Stimulated activated naive CD8-positive, alpha-beta T cell treated with anti-CD3 and anti-CD28 coated beads, Interleukin-15, Interleukin-2, amounts not matched to agents 100 ng/mL and 50 ng/mL, for 24 hours (primary cell): ENCODE data around the gene GBF1.

Experiments used
- H3K27ac Mint-ChIP-seq: one replicate; pipeline ENCODE4 v1.8.0; 2021; ENCODE audit warnings: mild to moderate bottlenecking, mixed read lengths
- H3K27me3 Mint-ChIP-seq: one replicate; pipeline ENCODE4 v1.8.0; 2021; ENCODE audit warnings: mixed read lengths
- H3K36me3 Mint-ChIP-seq: one replicate; pipeline ENCODE4 v1.8.0; 2021; ENCODE audit warnings: low read depth, mixed read lengths
- H3K4me1 Mint-ChIP-seq: one replicate; pipeline ENCODE4 v1.8.0; 2021; ENCODE audit warnings: low read depth, mixed read lengths
- H3K4me3 Mint-ChIP-seq: one replicate; pipeline ENCODE4 v1.8.0; 2021; ENCODE audit warnings: mild to moderate bottlenecking, mixed read lengths
- H3K9me3 Mint-ChIP-seq: one replicate; pipeline ENCODE4 v1.8.0; 2021; ENCODE audit warnings: mixed read lengths

The GBF1 gene

DNA sequence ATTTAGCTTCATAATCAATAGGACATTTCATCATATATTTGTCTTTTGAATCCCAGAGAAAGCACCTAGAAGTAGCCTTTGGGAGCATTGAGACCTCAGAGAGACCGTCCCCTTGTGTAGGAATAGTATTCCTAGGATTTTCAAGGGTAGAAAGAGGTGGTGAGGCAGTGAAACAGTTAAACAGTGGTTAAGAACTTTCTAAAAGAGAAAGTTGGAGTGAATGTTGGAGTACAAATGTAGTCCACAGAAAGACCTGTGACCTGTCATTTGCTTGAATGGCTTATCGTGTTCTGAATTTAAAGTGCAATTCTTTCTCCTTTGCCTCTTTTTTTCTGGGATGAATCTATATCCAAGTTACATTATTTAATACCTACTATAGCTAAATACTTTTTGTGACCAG is 30.0 kb downstream of the GBF1 start:
- Mint-ChIP-seq H3K36me3 (peaks cover 19% of the 10 kb centered on the region), H3K27ac (no peak overlapping the region), H3K4me3 (no peak overlapping the region), H3K27me3 (no peaks in the 10 kb centered on the region), H3K4me1 (peaks cover 38% of the 10 kb centered on the region), H3K9me3 (no peaks in the 10 kb centered on the region)

DNA sequence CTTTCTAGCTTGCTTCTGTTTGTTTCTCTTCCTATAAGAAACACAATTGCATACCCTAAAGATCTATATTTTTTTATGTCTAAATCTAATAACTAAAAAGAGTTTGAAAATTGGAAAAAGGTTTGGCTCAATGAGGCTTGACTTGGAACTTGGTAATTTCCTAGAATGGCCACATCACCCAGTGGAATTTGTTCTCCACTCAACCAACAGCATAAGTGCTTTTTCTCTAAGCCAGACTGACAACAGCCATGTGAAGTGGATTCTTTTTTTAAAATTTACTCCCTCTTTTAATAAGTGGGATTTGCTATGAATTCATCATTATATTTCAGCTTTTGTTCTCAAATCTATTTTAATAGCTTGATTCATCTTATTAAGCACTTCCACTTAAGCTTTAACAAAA is 33.8 kb downstream of the GBF1 start:
- H3K27me3 Mint-ChIP-seq: no peaks in the 10 kb centered on the region
- H3K4me3 Mint-ChIP-seq: no peak overlapping the region
- H3K4me1 Mint-ChIP-seq: peaks cover 44% of the 10 kb centered on the region
- H3K27ac Mint-ChIP-seq: no peak overlapping the region
- H3K9me3 Mint-ChIP-seq: no peaks in the 10 kb centered on the region
- peaks cover 17% of the 10 kb centered on the region for H3K36me3 Mint-ChIP-seq

DNA sequence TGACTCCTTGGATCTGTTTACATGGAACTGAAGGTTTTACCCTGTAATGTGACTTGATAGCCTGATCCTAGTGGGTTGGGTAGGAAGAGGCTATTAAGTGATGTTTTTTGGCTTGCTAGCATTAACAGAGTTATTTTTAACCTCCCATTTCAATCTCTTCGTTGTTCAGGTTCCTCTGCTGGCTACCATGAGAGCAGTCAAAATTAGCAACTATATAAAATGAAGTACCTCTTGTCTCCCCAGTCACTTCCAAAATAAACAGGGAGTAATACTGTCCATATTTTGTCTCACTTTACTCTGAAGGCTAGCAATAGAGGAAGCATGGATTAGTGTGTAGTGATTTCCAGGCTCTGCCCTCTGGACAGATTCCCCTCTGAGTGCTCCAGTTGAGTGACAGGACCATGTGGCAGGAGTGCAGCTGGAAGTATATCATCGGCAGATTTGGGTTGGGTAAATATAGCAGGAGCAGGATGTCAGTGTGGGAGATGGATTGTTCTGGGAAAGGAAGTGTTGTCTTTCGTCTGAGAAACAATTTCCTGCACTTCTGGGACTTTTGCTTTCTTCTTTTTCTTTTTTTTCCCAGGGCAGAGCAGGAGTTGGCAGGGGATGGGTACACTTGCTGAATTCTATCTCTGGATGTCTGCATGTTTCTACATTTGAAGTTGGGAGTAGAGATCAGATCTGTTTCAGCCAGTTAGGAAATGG is 35.2 kb downstream of the GBF1 start:
- peaks cover 57% of the 10 kb centered on the region for H3K4me1 Mint-ChIP-seq

DNA sequence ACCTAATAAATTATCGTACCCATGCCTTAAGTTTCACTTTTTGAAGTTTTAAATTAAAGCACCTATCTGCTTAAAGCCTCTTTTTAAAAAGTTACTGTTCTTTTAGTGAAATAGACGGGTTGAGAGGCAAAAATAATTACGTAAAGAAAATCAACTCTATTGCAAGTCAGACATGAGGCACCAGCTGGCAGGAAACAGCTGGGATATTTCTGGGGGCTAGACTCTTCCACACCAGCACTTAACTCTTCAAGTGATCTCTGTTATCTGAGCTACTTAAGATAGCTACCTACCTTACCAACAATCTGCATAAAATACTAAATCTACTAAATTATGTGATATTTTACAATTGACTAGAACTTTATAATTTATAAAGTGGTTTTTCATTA is 35.8 kb downstream of the GBF1 start:
- H3K4me1 Mint-ChIP-seq: peaks cover 62% of the 10 kb centered on the region
- H3K27me3 Mint-ChIP-seq: no peaks in the 10 kb centered on the region
- no peak overlapping the region for H3K27ac Mint-ChIP-seq
- H3K9me3 Mint-ChIP-seq: no peaks in the 10 kb centered on the region
- H3K36me3 Mint-ChIP-seq: peaks cover 30% of the 10 kb centered on the region
- peak overlapping the region; percentile 28 for H3K4me3 Mint-ChIP-seq

More for the DNA sequence above, 35.2 kb downstream of the GBF1 start:
- no peaks in the 10 kb centered on the region for H3K9me3 Mint-ChIP-seq
- H3K27me3 Mint-ChIP-seq: no peaks in the 10 kb centered on the region
- H3K4me3 Mint-ChIP-seq: peak overlapping the region; percentile 28
- peak overlapping the region; percentile 78 for H3K27ac Mint-ChIP-seq
- H3K36me3 Mint-ChIP-seq: peaks cover 25% of the 10 kb centered on the region

DNA sequence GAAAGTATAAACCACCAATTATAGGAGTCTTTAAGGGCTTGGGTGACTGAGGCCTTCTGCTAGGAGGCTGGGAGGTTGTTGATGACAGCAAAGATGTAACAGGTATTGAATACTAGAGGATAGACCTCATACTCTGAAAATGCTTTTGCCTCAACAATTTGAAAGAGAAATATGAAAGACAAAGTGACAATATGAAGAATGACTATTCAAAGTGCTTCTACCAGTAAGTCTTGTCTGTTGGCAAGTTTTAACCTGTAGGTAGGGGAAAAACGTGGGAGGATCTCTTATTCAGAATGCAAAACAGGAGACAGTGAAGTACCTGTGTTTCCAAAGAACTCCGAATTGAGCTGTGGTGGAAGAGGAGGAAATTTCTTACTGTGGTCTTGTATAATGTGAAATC is 38.2 kb downstream of the GBF1 start:
- peaks cover 41% of the 10 kb centered on the region for H3K36me3 Mint-ChIP-seq
- H3K27ac Mint-ChIP-seq: peak overlapping the region; percentile 54
- H3K9me3 Mint-ChIP-seq: no peaks in the 10 kb centered on the region
- peak overlapping the region; percentile 4 for H3K4me3 Mint-ChIP-seq
- H3K27me3 Mint-ChIP-seq: no peaks in the 10 kb centered on the region
- peaks cover 84% of the 10 kb centered on the region for H3K4me1 Mint-ChIP-seq

DNA sequence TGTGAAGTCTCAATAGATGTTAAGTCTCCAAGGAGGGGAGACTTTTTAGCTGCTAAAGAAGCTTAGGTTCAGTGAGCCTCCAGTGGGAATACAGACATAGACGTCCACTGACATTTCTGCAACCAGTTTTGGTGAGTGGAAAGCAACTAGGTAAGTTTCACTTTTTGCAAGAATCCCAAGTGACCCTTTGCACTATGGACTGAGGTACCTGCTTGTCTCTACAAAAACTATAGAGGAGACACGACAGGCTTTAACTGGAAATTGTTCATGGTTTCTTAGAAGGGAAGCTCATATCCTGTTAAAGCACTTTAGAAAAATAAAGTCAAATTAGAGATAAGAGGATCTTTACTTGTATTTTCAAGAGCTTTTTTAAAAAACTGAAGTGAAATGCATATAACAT is 38.6 kb downstream of the GBF1 start:
- Mint-ChIP-seq H3K27ac (peak overlapping the region; percentile 54), H3K4me1 (peaks cover 87% of the 10 kb centered on the region), H3K4me3 (peak overlapping the region; percentile 4), H3K9me3 (no peaks in the 10 kb centered on the region), H3K27me3 (no peaks in the 10 kb centered on the region), H3K36me3 (peaks cover 41% of the 10 kb centered on the region)

DNA sequence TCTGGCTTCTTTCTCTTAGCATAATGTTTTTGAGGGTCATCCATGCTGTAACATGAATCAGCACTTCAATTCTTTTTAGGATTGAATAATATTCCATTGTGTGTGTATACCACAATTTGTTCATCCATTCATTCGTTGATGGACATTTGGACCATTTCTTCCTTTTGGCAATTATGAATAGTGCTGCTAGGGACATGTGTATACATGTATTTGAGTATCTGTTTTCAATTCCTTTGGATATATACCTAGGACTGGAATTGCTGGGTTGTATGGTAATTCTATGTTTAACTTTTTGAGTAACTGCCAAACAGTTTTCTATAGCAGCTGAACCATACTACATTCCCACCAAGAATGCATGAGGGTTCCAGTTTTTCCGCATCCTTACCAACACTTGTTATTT is 39.2 kb downstream of the GBF1 start:
- H3K4me1 Mint-ChIP-seq: peaks cover 85% of the 10 kb centered on the region
- no peaks in the 10 kb centered on the region for H3K9me3 Mint-ChIP-seq
- peak overlapping the region; percentile 32 for H3K27ac Mint-ChIP-seq
- peaks cover 40% of the 10 kb centered on the region for H3K36me3 Mint-ChIP-seq
- no peak overlapping the region for H3K4me3 Mint-ChIP-seq
- no peaks in the 10 kb centered on the region for H3K27me3 Mint-ChIP-seq

DNA sequence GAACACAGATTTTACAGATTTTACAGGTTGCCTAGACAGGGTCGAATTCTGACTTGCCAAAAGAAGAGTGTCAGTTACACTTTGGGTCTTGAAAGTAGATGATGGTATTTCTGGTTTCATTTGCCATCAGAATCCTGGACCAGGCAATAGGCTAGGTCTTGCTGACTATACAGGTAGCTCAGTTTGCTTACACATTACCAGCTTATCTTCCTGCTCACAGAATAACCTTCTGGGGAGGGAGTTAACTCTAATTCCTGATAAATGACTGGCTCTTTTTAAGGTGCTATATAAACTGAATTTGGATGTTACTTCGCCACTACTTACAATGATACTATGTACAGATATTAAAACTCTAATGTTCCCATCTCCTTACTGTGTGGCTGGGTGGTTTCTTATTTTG is 39.8 kb downstream of the GBF1 start:
- Mint-ChIP-seq H3K9me3 (no peaks in the 10 kb centered on the region), H3K36me3 (peaks cover 35% of the 10 kb centered on the region), H3K27me3 (no peaks in the 10 kb centered on the region), H3K27ac (peak overlapping the region; percentile 50), H3K4me3 (no peak overlapping the region), H3K4me1 (peaks cover 79% of the 10 kb centered on the region)

DNA sequence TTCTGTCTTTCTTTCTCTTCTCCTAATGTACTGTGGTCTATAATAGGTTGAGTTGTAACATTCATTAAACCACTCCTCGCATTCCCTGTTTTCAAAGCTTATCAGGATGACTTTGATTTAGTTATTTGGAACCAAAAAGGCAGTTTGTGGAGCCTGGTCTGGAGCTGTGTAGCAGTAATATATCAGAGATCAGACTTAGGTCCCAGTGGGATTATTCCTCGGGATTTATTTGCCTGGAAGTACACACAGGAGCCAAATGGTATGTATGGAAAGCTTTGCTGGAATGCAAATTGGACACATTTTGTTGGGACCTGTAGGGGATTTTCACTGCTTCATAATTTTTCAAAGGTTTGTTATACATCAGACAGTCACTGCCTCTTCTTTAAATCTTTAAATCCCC is 40.9 kb downstream of the GBF1 start:
- Mint-ChIP-seq H3K36me3 (peaks cover 27% of the 10 kb centered on the region), H3K4me1 (peaks cover 73% of the 10 kb centered on the region), H3K9me3 (no peaks in the 10 kb centered on the region), H3K27ac (peak overlapping the region; percentile 12), H3K4me3 (no peak overlapping the region), H3K27me3 (no peaks in the 10 kb centered on the region)

DNA sequence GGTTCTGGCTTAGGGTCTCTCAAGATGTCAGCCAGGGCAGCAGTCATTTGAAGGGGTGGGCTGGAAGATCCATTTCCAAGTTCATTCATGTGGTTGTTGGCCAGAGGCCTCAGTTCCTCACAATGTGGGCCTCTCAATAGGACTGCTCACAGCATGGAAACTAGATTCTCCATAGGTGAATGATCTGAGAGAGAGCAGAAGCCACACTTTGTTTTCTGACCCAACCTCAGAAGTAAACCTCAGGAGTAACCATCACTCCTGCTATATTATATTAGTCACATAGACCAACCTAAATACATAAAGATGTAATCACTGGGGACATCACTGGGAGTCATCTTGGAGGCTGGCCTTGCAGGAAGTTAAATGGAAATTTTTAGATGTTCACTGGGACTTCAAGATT is 42.2 kb downstream of the GBF1 start:
- H3K4me3 Mint-ChIP-seq: no peak overlapping the region
- H3K27ac Mint-ChIP-seq: peak overlapping the region; percentile 75
- peaks cover 27% of the 10 kb centered on the region for H3K36me3 Mint-ChIP-seq
- H3K9me3 Mint-ChIP-seq: no peaks in the 10 kb centered on the region
- no peaks in the 10 kb centered on the region for H3K27me3 Mint-ChIP-seq
- H3K4me1 Mint-ChIP-seq: peaks cover 69% of the 10 kb centered on the region

DNA sequence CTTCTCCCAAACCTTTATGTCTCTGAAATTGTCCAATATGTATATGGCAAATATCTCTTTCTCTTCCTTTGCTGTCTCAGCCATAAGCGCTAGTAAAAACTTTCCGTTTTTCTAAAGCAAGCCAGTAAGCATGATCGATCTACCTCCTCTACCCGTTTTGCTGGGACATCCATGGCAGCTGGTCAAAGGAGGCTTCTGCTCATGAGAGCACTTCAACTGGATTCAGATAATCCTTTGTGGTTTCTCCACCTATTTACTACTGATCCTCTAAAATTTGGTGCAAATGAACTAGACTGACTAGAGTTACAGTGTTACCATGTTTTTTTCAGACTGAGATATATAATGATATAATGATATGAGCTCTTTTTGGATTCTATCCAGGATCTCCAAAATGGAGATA is 42.7 kb downstream of the GBF1 start:
- Mint-ChIP-seq H3K9me3 (no peaks in the 10 kb centered on the region), H3K36me3 (peaks cover 27% of the 10 kb centered on the region), H3K4me1 (peaks cover 64% of the 10 kb centered on the region), H3K4me3 (no peak overlapping the region), H3K27me3 (no peaks in the 10 kb centered on the region), H3K27ac (peak overlapping the region; percentile 75)

DNA sequence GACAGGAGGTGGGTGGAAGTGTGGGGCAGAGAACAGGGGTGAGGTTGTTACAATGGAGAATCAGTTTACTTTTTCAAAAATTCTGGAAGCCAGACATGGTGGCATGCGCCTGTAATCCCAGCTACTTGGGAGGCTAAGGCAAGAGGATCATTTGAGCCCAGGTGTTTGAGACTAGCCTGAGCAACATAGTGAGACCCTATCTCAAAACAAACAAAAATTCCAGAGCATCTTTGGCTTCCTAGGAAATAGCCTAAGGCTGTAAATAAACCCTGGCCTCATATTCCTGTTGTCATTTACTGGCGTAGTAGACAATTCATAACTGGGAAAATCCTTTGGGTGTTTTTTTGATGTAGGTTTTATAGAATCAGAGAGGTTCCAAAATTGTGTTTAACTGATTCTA is 44.0 kb downstream of the GBF1 start:
- Mint-ChIP-seq H3K4me1 (peaks cover 50% of the 10 kb centered on the region), H3K36me3 (peaks cover 27% of the 10 kb centered on the region), H3K27ac (peak overlapping the region; percentile 5), H3K4me3 (no peak overlapping the region), H3K27me3 (no peaks in the 10 kb centered on the region), H3K9me3 (no peaks in the 10 kb centered on the region)

DNA sequence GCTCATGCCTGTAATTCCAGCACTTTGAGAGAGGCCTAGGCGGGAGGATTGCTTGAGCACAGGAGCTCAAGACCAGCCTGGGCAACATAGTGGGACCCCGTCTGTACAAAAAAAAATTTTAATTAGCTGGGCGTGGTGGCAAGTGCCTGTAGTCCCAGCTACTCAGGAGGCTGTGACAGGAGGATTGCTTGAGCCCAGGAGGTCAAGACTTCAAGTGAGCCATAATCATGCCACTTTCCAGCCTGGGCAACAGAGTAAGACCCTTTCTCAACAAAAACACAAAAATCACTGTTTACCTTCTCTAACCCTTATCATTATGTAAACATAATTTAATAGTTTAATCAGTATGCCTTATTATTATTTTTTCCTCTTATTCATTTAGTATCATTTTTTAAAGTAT is 44.5 kb downstream of the GBF1 start:
- H3K36me3 Mint-ChIP-seq: peaks cover 26% of the 10 kb centered on the region
- no peak overlapping the region for H3K27ac Mint-ChIP-seq
- H3K27me3 Mint-ChIP-seq: no peaks in the 10 kb centered on the region
- peaks cover 46% of the 10 kb centered on the region for H3K4me1 Mint-ChIP-seq
- no peak overlapping the region for H3K4me3 Mint-ChIP-seq
- no peaks in the 10 kb centered on the region for H3K9me3 Mint-ChIP-seq

DNA sequence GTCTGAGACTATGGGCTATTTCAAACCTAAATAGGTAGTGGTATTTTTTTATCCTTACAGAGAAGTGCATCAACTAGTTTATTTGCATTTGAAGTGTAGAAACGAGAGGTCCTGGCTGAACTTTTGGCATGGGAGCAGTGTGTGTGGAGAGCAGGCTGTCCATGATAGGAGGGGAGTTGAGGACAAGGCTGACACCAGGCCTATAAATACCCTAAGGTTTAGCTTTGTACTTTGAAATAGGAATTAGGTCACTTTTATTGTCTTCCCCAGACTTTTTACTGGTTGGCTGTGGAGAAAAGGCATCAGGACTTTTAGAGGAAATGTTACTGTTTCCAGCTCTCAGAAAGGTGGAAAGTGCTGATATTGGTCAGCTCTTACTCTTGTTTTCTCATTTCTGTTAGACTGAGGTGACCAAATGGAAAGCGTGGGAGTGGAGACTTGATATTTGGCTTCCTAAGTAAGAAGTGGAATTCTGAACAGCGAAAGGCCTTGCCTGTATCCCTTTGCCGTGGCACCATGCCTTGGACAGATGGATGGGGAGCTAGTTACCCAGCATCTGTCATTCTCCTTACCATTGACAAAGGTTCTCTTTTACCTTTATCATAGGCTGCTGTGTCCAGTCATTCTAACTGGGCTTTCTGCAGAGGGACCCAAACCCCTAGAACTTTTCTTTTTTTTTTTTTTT is 46.0 kb downstream of the GBF1 start:
- Mint-ChIP-seq H3K4me3 (no peak overlapping the region), H3K9me3 (no peaks in the 10 kb centered on the region), H3K27ac (no peak overlapping the region), H3K4me1 (peaks cover 31% of the 10 kb centered on the region), H3K36me3 (peaks cover 12% of the 10 kb centered on the region), H3K27me3 (no peaks in the 10 kb centered on the region)

DNA sequence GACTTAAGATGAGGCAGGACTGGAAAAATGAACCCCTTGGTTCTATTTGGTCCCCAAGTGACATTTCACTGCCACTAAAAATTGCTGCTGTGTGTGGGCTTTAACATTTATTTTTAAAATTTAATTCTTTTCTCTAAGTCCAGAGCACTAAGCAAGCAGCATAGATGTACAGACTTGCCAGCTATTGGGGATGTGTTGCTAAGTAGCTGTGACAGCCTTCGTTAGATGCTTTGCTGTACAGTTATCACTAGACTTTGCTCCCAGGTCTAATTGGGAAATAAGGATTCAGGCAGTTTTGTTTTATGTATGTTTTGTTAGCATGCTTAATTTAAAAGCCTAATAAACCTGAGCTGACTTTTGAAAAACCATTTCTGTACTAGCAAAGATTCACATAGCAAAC is 51.8 kb downstream of the GBF1 start:
- Mint-ChIP-seq H3K27me3 (no peaks in the 10 kb centered on the region), H3K4me3 (no peak overlapping the region), H3K9me3 (no peaks in the 10 kb centered on the region)

DNA sequence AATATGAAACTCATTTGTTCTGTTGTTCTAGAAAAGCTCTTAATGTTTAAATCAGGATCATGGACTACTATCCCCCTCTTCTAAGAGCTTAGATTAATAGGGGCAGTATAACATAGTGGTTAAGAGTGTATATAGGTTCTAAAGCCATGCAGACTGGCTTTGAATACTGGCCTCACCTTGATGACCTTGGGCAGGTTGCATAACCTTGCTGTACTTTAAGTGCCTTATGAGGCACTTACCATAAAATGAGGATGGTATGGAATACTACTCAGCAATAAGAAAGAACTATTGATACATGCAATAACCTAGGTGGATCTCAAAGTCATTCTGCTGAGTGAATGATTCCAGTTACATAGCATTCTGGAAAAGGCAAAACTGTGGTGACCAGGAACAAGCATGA is 53.6 kb downstream of the GBF1 start:
- Mint-ChIP-seq H3K9me3 (no peaks in the 10 kb centered on the region), H3K27ac (no peak overlapping the region), H3K36me3 (peaks cover 9% of the 10 kb centered on the region), H3K4me3 (no peak overlapping the region), H3K4me1 (peaks cover 26% of the 10 kb centered on the region), H3K27me3 (no peaks in the 10 kb centered on the region)

More for the DNA sequence above, 51.8 kb downstream of the GBF1 start:
- no peak overlapping the region for H3K27ac Mint-ChIP-seq
- H3K36me3 Mint-ChIP-seq: peaks cover 9% of the 10 kb centered on the region
- peaks cover 26% of the 10 kb centered on the region for H3K4me1 Mint-ChIP-seq
